GM18520 (cell line): ENCODE measurements around the gene TEKTIP1.
"Not testable (repeated sequence)": the region's sequence is repeated elsewhere in the genome, so short reads cannot be mapped to it uniquely, and the experiment has no call there.

Experiments
- ATAC-seq: cut with Tn5 transposase; IDR thresholded peaks from one replicate; pipeline ENCODE4 v1.9.1; 2021; ENCODE audit not compliant: unreplicated experiment

TEKTIP1 gene

GRCh38 chr19:3556423-3556977 lies 17.5 kb downstream of the TEKTIP1 start:
- ATAC-seq: no peak

GRCh38 chr19:3556978-3557460 lies 18.0 kb downstream of the TEKTIP1 start:
- ATAC-seq: peak; percentile 20

- peak; percentile 84 for ATAC-seq
Measured at GRCh38 chr19:3557461-3558248, 18.7 kb downstream of the TEKTIP1 start, which contains the start of gene MFSD12. MFSD12 (minus strand) TSS chr19:3557586; CDS start chr19:3557403, 183 bp downstream.

GRCh38 chr19:3563709-3564524 lies 24.9 kb downstream of the TEKTIP1 start:
- ATAC-seq: no peak

GRCh38 chr19:3565139-3565538 lies 26.2 kb downstream of the TEKTIP1 start:
- ATAC-seq: no peak

GRCh38 chr19:3570042-3570441 lies 31.1 kb downstream of the TEKTIP1 start:
- not testable (repeated sequence) for ATAC-seq

GRCh38 chr19:3570606-3571011 lies 31.6 kb downstream of the TEKTIP1 start:
- ATAC-seq: no peak

GRCh38 chr19:3572132-3572854 lies 33.3 kb downstream of the TEKTIP1 start:
- ATAC-seq: peak; percentile 96

GRCh38 chr19:3572855-3573161 lies 33.8 kb downstream of the TEKTIP1 start, which contains the start of gene HMG20B:
HMG20B (plus strand) TSS chr19:3572944; CDS start chr19:3573310, 366 bp downstream.
- ATAC-seq: no peak

- no peak for ATAC-seq
Measured at GRCh38 chr19:3573162-3573857, 34.3 kb downstream of the TEKTIP1 start.

- no peak for ATAC-seq
Measured at GRCh38 chr19:3573858-3574637, 35.1 kb downstream of the TEKTIP1 start.

GRCh38 chr19:3575260-3575741 lies 36.3 kb downstream of the TEKTIP1 start:
- ATAC-seq: no peak

GRCh38 chr19:3575949-3576673 lies 37.1 kb downstream of the TEKTIP1 start:
- no peak for ATAC-seq

GRCh38 chr19:3576696-3577443 lies 37.9 kb downstream of the TEKTIP1 start:
- no peak for ATAC-seq

GRCh38 chr19:3577723-3578344 lies 38.9 kb downstream of the TEKTIP1 start:
- ATAC-seq: no peak

GRCh38 chr19:3578390-3578789 lies 39.4 kb downstream of the TEKTIP1 start:
- no peak for ATAC-seq

GRCh38 chr19:3580156-3580934 lies 41.4 kb downstream of the TEKTIP1 start:
- ATAC-seq: no peak
